HepG2 (cell line): ENCODE measurements around the gene ATP1A1. TPM values are rescaled to one million over a fixed set of nuclear protein-coding genes. Genes with fewer than 3 reads are reported as not detected.

Source experiments
- ATM ChIP-seq: fragments of 450-650 bp; IDR thresholded peaks from 2 replicates; pipeline ENCODE4 v1.7.1; 2017; ENCODE audit warnings: mild to moderate bottlenecking, borderline replicate concordance
- BCL6 ChIP-seq: IDR thresholded peaks from 2 replicates; pipeline ENCODE4 v1.6.1; 2016; ENCODE audit warnings: missing genetic modification reagents, missing compliant biosample characterization
- EZH2 ChIP-seq: conservative IDR thresholded peaks from 2 replicates; pipeline ENCODE4 v1.6.1; 2012; ENCODE audit warnings: mild to moderate bottlenecking, low read depth, low read length, moderate library complexity
- FOXK1 ChIP-seq: sonication (generic); formaldehyde crosslinking; IDR thresholded peaks from 2 replicates; pipeline ENCODE4 v1.4.0; 2020; ENCODE audit warnings: low read depth, missing genetic modification reagents, borderline replicate concordance
- HDAC1 ChIP-seq: sonication (generic); formaldehyde crosslinking; IDR thresholded peaks from 2 replicates; pipeline ENCODE4 v1.5.1; 2020; ENCODE audit warnings: mild to moderate bottlenecking, missing genetic modification reagents
- HNRNPLL ChIP-seq: fragments of 200-400 bp; formaldehyde crosslinking; IDR thresholded peaks from 2 replicates; pipeline ENCODE4 v1.6.1; 2017; ENCODE audit warnings: mild to moderate bottlenecking, low read depth, low read length; ENCODE audit not compliant: poor library complexity, severe bottlenecking
- JUND ChIP-seq: sonication (generic); formaldehyde crosslinking; IDR thresholded peaks from 2 replicates; pipeline ENCODE4 v1.8.0; 2022; ENCODE audit warnings: mild to moderate bottlenecking, missing genetic modification reagents
- KLF9 ChIP-seq: IDR thresholded peaks from 2 replicates; pipeline ENCODE4 v1.6.1; 2016; ENCODE audit warnings: low read depth
- NR2F1 ChIP-seq, 2 experiments: fragments of 450-650 bp in 1 of 2; formaldehyde crosslinking in 1 of 2; IDR thresholded peaks; 2 replicates each; pipeline versions ENCODE4 v1.5.0 to v1.6.1; 2016 to 2020; ENCODE audit warnings: mild to moderate bottlenecking in 1 of 2, missing compliant biosample characterization in 1 of 2, missing genetic modification reagents in 1 of 2, moderate library complexity in 1 of 2
- PAF1 ChIP-seq: IDR thresholded peaks from 2 replicates; pipeline ENCODE4 v1.6.1; 2016; ENCODE audit warnings: missing genetic modification reagents, missing compliant biosample characterization
- SIX4 ChIP-seq: sonication (generic); formaldehyde crosslinking; IDR thresholded peaks from 2 replicates; pipeline ENCODE4 v1.4.0; 2020; ENCODE audit warnings: missing genetic modification reagents
- SMAD1 ChIP-seq: sonication (generic); formaldehyde crosslinking; IDR thresholded peaks from 2 replicates; pipeline ENCODE4 v1.4.0; 2020; ENCODE audit warnings: missing genetic modification reagents, low read depth, mild to moderate bottlenecking, borderline replicate concordance
- SMAD3 ChIP-seq: sonication (generic); formaldehyde crosslinking; IDR thresholded peaks from 2 replicates; pipeline ENCODE4 v1.4.0; 2020; ENCODE audit warnings: missing genetic modification reagents
- ZBTB3 ChIP-seq: sonication (generic); formaldehyde crosslinking; IDR thresholded peaks from 2 replicates; pipeline ENCODE4 v1.4.0; 2020; ENCODE audit warnings: low read depth, mild to moderate bottlenecking, moderate library complexity, missing genetic modification reagents, borderline replicate concordance
- ZNF331 ChIP-seq: sonication (generic); formaldehyde crosslinking; IDR thresholded peaks from 2 replicates; pipeline ENCODE4 v1.4.0; 2020; ENCODE audit warnings: missing genetic modification reagents
- ZNF644 ChIP-seq: IDR thresholded peaks from 2 replicates; pipeline ENCODE4 v1.6.1; 2016; ENCODE audit warnings: low read depth
- polyA plus RNA-seq, 8 experiments: library from polyadenylated mRNA; depleted of rRNA in 3 of 8; stranded (reverse) in 7 of 8; unstranded in 1 of 8; fragments of >200 nt; fragmentation: Illumina TruSeq in 4 of 8; extraction: Trizol in 4 of 8; gene quantifications; 2 replicates each; pipeline versions ENCODE4 v1.2.1 to v1.2.3, GENCODE V29; 2011 to 2016; ENCODE audit warnings: low read depth in 4 of 8, missing spikeins in 1 of 8, mixed read lengths in 1 of 8; ENCODE audit not compliant: insufficient read depth in 1 of 8
- total RNA-seq, 5 experiments: library from RNA; depleted of rRNA; stranded (reverse); fragments of >200 nt; fragmentation: Illumina TruSeq; extraction: Trizol; gene quantifications; 2 replicates each; pipeline ENCODE4 v1.2.3, GENCODE V29; 2016; ENCODE audit warnings: low read depth in 1 of 5
- TF ChIP-seq, protein P1 (sequence below): sonication (generic); formaldehyde crosslinking; IDR thresholded peaks from 2 replicates; pipeline ENCODE4 v1.9.0; 2021; ENCODE audit warnings: missing genetic modification reagents, mild to moderate bottlenecking, borderline replicate concordance
- TF ChIP-seq, protein P2 (sequence below): sonication (generic); formaldehyde crosslinking; IDR thresholded peaks from 2 replicates; pipeline ENCODE4 v1.4.0; 2020; ENCODE audit warnings: missing genetic modification reagents, mild to moderate bottlenecking, borderline replicate concordance
- TF ChIP-seq, protein P3 (sequence below): IDR thresholded peaks from 2 replicates; pipeline ENCODE4 v1.6.1; 2012; ENCODE audit warnings: low read depth, low read length, improper control_type of control experiment
- TF ChIP-seq, protein P4 (sequence below): sonication (generic); formaldehyde crosslinking; IDR thresholded peaks from 2 replicates; pipeline ENCODE4 v1.4.0; 2020; ENCODE audit warnings: missing genetic modification reagents

Gene ATP1A1
- total and polyA plus RNA-seq, 2 of the 13 experiments (the other 11 are each of a cell fraction or from before 2014, with no cell fraction given) = 280 to 705 TPM

DNA sequence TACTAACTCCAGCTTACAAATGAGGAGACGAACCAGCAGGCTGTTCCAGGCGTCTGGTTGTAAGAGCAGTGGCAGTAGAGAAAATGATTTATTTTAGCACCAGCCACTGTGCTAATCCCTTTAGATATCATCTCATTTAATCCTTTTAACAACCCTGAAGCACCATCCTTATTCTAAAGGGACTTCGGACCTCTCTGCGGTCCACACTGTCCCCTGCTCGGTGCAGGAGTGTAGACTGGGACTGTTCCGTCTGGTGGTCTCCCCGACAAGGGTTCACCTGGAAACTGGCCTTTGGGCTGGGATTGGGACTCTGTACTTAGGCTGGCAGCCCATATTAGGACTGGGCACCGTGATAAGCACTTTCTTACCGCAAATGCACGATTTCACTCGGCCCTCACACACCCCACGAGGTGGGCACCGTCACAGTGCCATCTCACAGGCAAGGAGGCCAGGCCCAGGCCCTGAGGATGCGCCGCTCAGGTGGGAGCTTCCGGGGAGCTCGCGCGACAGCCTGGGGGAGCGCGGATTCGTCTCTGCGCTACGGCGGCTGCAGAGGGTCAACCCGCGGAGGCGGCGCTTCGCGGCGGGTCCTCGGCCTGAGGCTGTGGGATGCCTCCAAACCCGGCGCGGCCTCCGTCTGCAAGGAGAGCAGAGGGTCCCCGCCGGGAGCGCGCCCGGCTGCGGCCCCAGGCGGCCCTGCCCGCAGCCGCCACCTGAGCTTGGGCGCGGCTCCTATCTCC lies 45.2 kb downstream of the ATP1A1 start (continued):
- TF ChIP-seq, protein P1, sequence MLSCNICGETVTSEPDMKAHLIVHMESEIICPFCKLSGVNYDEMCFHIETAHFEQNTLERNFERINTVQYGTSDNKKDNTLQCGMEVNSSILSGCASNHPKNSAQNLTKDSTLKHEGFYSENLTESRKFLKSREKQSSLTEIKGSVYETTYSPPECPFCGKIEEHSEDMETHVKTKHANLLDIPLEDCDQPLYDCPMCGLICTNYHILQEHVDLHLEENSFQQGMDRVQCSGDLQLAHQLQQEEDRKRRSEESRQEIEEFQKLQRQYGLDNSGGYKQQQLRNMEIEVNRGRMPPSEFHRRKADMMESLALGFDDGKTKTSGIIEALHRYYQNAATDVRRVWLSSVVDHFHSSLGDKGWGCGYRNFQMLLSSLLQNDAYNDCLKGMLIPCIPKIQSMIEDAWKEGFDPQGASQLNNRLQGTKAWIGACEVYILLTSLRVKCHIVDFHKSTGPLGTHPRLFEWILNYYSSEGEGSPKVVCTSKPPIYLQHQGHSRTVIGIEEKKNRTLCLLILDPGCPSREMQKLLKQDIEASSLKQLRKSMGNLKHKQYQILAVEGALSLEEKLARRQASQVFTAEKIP (CRISPR knock-in tag) = no peak
- TF ChIP-seq, protein P2, sequence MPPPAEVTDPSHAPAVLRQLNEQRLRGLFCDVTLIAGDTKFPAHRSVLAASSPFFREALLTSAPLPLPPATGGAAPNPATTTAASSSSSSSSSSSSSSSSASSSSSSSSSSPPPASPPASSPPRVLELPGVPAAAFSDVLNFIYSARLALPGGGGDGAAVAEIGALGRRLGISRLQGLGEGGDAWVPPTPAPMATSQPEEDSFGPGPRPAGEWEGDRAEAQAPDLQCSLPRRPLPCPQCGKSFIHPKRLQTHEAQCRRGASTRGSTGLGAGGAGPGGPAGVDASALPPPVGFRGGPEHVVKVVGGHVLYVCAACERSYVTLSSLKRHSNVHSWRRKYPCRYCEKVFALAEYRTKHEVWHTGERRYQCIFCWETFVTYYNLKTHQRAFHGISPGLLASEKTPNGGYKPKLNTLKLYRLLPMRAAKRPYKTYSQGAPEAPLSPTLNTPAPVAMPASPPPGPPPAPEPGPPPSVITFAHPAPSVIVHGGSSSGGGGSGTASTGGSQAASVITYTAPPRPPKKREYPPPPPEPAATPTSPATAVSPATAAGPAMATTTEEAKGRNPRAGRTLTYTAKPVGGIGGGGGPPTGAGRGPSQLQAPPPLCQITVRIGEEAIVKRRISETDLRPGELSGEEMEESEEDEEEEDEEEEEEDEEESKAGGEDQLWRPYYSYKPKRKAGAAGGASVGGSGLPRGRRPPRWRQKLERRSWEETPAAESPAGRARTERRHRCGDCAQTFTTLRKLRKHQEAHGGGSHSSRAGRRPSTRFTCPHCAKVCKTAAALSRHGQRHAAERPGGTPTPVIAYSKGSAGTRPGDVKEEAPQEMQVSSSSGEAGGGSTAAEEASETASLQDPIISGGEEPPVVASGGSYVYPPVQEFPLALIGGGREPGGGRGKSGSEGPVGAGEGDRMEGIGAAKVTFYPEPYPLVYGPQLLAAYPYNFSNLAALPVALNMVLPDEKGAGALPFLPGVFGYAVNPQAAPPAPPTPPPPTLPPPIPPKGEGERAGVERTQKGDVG (CRISPR knock-in tag) = no peak
- TF ChIP-seq SMAD3 (0 out of 2 replicates have a peak, but pooled peaks have one; percentile 58), ZNF331 (CRISPR knock-in tag) (peak; percentile 79), JUND (0 out of 2 replicates have a peak, but pooled peaks have one; percentile 33), ATM (no peak), ZNF644 (CRISPR knock-in tag) (0 out of 2 replicates have a peak, but pooled peaks have one; percentile 48), BCL6 (CRISPR knock-in tag) (peak; percentile 74), EZH2 (no peak), SMAD1 (0 out of 2 replicates have a peak, but pooled peaks have one; percentile 38), HDAC1 (CRISPR knock-in tag) (peak; percentile 94), KLF9 (CRISPR knock-in tag) (no peak), SIX4 (0 out of 2 replicates have a peak, but pooled peaks have one; percentile 30), NR2F1 (CRISPR knock-in tag; IDR thresholded peaks at IDR 0.05) (no peak), HNRNPLL (peak; percentile 69), PAF1 (no peak), FOXK1 (CRISPR knock-in tag) (peak; percentile 78; the same call in 1 of the 2 replicates), ZBTB3 (CRISPR knock-in tag) (no peak)
- TF ChIP-seq, protein P3, sequence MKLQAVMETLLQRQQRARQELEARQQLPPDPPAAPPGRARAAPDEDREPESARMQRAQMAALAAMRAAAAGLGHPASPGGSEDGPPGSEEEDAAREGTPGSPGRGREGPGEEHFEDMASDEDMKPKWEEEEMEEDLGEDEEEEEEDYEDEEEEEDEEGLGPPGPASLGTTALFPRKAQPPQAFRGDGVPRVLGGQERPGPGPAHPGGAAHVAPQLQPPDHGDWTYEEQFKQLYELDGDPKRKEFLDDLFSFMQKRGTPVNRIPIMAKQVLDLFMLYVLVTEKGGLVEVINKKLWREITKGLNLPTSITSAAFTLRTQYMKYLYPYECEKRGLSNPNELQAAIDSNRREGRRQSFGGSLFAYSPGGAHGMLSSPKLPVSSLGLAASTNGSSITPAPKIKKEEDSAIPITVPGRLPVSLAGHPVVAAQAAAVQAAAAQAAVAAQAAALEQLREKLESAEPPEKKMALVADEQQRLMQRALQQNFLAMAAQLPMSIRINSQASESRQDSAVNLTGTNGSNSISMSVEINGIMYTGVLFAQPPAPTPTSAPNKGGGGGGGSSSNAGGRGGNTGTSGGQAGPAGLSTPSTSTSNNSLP = no peak
- TF ChIP-seq, protein P4, sequence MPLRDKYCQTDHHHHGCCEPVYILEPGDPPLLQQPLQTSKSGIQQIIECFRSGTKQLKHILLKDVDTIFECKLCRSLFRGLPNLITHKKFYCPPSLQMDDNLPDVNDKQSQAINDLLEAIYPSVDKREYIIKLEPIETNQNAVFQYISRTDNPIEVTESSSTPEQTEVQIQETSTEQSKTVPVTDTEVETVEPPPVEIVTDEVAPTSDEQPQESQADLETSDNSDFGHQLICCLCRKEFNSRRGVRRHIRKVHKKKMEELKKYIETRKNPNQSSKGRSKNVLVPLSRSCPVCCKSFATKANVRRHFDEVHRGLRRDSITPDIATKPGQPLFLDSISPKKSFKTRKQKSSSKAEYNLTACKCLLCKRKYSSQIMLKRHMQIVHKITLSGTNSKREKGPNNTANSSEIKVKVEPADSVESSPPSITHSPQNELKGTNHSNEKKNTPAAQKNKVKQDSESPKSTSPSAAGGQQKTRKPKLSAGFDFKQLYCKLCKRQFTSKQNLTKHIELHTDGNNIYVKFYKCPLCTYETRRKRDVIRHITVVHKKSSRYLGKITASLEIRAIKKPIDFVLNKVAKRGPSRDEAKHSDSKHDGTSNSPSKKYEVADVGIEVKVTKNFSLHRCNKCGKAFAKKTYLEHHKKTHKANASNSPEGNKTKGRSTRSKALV (CRISPR knock-in tag) = no peak
